K562 (cell line): ENCODE measurements around the gene MERTK. TPM values are rescaled to one million over a fixed set of nuclear protein-coding genes. Genes with fewer than 3 reads are reported as not detected.
A peak's percentile ranks its signal among the peaks of the same experiment; 100 is the strongest.

ENCODE experiments used
- BCOR ChIP-seq: fragments of 450-650 bp; IDR thresholded peaks from 2 replicates; pipeline ENCODE4 v1.6.1; 2016
- CHAMP1 ChIP-seq: fragments of 450-650 bp; IDR thresholded peaks from 2 replicates; pipeline ENCODE4 v1.6.1; 2016; ENCODE audit warnings: mild to moderate bottlenecking
- CHD4 ChIP-seq: fragments of 200-600 bp; sonication (generic); IDR thresholded peaks from 3 replicates; pipeline ENCODE4 v1.6.1; 2012; ENCODE audit warnings: low read depth, mild to moderate bottlenecking, mixed read lengths, low read length, inconsistent platforms; ENCODE audit not compliant: insufficient read depth, insufficient replicate concordance, poor library complexity, severe bottlenecking
- CTCF ChIP-seq, 3 experiments: IDR thresholded peaks in 2 of 3; conservative IDR thresholded peaks in 1 of 3; 2 replicates each; pipeline ENCODE4 v1.5.1; 2011 to 2012; ENCODE audit warnings: low read length in 3 of 3, mild to moderate bottlenecking in 3 of 3, control low read depth in 2 of 3, improper control_type of control experiment in 1 of 3, inconsistent platforms in 1 of 3, low read depth in 1 of 3, mixed read lengths in 1 of 3, moderate library complexity in 1 of 3; ENCODE audit not compliant: insufficient read depth in 2 of 3
- ELF2 ChIP-seq: fragments of 250-450 bp; sonication (Bioruptor Pico); IDR thresholded peaks from 2 replicates; pipeline ENCODE4 v1.5.0; 2021; ENCODE audit warnings: mild to moderate bottlenecking
- FOXJ3 ChIP-seq: sonication (generic); formaldehyde crosslinking; IDR thresholded peaks from 2 replicates; pipeline ENCODE4 v1.4.0; 2020; ENCODE audit warnings: mild to moderate bottlenecking, missing genetic modification reagents
- MAFF ChIP-seq: IDR thresholded peaks from 2 replicates; pipeline ENCODE4 v1.6.1; 2012; ENCODE audit warnings: low read length, improper control_type of control experiment
- NBN ChIP-seq: fragments of 450-650 bp; IDR thresholded peaks from 2 replicates; pipeline ENCODE4 v1.6.1; 2016; ENCODE audit warnings: low read depth, mild to moderate bottlenecking
- RAD21 ChIP-seq, 2 experiments: fragments of 250-450 bp in 1 of 2; fragments of 450-650 bp in 1 of 2; sonication (Bioruptor Pico) in 1 of 2; formaldehyde crosslinking in 1 of 2; IDR thresholded peaks in 1 of 2; conservative IDR thresholded peaks in 1 of 2; 2 replicates each; pipeline versions ENCODE4 v1.4.0 to v1.8.0; 2020 to 2022; ENCODE audit warnings: mild to moderate bottlenecking in 2 of 2, moderate library complexity in 1 of 2
- SOX6 ChIP-seq: fragments of 450-650 bp; IDR thresholded peaks from 2 replicates; pipeline ENCODE4 v1.6.1; 2014; ENCODE audit warnings: mild to moderate bottlenecking
- UBTF ChIP-seq, 2 experiments: IDR thresholded peaks; 2 replicates each; pipeline ENCODE4 v1.6.1; 2012; ENCODE audit warnings: improper control_type of control experiment in 2 of 2, low read depth in 2 of 2, low read length in 2 of 2, borderline replicate concordance in 1 of 2
- polyA plus RNA-seq, 8 experiments: library from polyadenylated mRNA; depleted of rRNA in 4 of 8; stranded (reverse) in 5 of 8; unstranded in 3 of 8; fragments of >200 nt; fragmentation: Nextera tagmentation in 2 of 8; fragmentation: Illumina TruSeq in 1 of 8; extraction: Ambion mirVana in 2 of 8; extraction: Trizol in 1 of 8; gene quantifications; 2 replicates each; pipeline versions ENCODE4 v1.2.1 to v1.2.3, GENCODE V29; 2011 to 2014; ENCODE audit warnings: inconsistent platforms in 1 of 8, missing spikeins in 1 of 8
- total RNA-seq, 7 experiments: library from RNA; depleted of rRNA in 6 of 7; stranded (reverse); fragments of >200 nt in 6 of 7; fragmentation: Illumina TruSeq in 2 of 7; extraction: Trizol in 2 of 7; gene quantifications; 2 replicates each; pipeline versions ENCODE4 v1.2.1 to v1.2.3, GENCODE V29; 2011 to 2021; ENCODE audit warnings: low replicate concordance in 1 of 7
- TF ChIP-seq, protein P1 (sequence below): fragments of 250-450 bp; sonication (Bioruptor Pico); IDR thresholded peaks from 2 replicates; pipeline ENCODE4 v1.4.0; 2020; ENCODE audit warnings: mild to moderate bottlenecking, moderate library complexity, borderline replicate concordance
- TF ChIP-seq, protein P2 (sequence below): IDR thresholded peaks from 2 replicates; pipeline ENCODE4 v1.6.1; 2016; ENCODE audit warnings: missing genetic modification characterization, missing compliant biosample characterization

MERTK gene
- total and polyA plus RNA-seq, 9 of the 15 experiments (the other 6 are each of a cell fraction or from before 2014, with no cell fraction given) = 0.23 to 1.6 (median 0.74) TPM

DNA sequence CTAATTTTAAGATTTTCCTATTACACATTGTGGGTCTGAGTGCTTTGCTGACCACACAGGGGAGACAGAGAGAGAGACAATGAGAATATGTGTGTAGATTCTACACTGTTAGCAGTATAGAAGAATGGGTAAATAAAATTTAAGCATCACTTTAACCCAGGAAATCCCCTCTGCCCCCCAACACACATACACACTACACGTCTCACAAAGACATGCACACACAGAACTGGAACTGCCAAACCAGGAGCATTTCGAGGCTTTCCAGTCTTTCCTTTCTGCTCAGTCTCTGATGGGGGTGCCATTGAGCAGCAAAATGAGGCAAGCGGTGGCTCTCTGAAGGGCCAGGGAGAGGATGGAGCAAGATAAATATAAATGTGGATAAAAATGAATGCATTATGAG is 2.5 kb downstream of the MERTK start (continued):
- 0 out of 2 replicates have a peak, but pooled peaks have one; percentile 39 for TF ChIP-seq NBN
- TF ChIP-seq RAD21 (CRISPR knock-in tag; conservative IDR thresholded peaks at IDR 0.05 in 1 of 2, IDR thresholded peaks at IDR 0.05 in 1 of 2) = peak; percentile 60 to 78
- no peak for TF ChIP-seq MAFF
- TF ChIP-seq, protein P1, sequence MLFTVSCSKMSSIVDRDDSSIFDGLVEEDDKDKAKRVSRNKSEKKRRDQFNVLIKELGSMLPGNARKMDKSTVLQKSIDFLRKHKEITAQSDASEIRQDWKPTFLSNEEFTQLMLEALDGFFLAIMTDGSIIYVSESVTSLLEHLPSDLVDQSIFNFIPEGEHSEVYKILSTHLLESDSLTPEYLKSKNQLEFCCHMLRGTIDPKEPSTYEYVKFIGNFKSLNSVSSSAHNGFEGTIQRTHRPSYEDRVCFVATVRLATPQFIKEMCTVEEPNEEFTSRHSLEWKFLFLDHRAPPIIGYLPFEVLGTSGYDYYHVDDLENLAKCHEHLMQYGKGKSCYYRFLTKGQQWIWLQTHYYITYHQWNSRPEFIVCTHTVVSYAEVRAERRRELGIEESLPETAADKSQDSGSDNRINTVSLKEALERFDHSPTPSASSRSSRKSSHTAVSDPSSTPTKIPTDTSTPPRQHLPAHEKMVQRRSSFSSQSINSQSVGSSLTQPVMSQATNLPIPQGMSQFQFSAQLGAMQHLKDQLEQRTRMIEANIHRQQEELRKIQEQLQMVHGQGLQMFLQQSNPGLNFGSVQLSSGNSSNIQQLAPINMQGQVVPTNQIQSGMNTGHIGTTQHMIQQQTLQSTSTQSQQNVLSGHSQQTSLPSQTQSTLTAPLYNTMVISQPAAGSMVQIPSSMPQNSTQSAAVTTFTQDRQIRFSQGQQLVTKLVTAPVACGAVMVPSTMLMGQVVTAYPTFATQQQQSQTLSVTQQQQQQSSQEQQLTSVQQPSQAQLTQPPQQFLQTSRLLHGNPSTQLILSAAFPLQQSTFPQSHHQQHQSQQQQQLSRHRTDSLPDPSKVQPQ = no peak
- TF ChIP-seq SOX6 = no peak
- TF ChIP-seq ELF2 (CRISPR knock-in tag) = no peak
- no peak for TF ChIP-seq UBTF (IDR thresholded peaks at IDR 0.05; ENCODE audit: borderline replicate concordance in 1 of 2, low read depth in 2 of 2, low read length in 2 of 2)
- TF ChIP-seq BCOR = 0 out of 2 replicates have a peak, but pooled peaks have one; percentile 8
- TF ChIP-seq, protein P2, sequence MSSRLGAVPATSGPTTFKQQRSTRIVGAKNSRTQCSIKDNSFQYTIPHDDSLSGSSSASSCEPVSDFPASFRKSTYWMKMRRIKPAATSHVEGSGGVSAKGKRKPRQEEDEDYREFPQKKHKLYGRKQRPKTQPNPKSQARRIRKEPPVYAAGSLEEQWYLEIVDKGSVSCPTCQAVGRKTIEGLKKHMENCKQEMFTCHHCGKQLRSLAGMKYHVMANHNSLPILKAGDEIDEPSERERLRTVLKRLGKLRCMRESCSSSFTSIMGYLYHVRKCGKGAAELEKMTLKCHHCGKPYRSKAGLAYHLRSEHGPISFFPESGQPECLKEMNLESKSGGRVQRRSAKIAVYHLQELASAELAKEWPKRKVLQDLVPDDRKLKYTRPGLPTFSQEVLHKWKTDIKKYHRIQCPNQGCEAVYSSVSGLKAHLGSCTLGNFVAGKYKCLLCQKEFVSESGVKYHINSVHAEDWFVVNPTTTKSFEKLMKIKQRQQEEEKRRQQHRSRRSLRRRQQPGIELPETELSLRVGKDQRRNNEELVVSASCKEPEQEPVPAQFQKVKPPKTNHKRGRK = no peak
- TF ChIP-seq CHD4 = no peak
- no peak for TF ChIP-seq FOXJ3
- no peak for TF ChIP-seq CHAMP1
- TF ChIP-seq CTCF (IDR thresholded peaks at IDR 0.05 in 2 of 3, conservative IDR thresholded peaks at IDR 0.05 in 1 of 3; ENCODE audit: insufficient read depth in 2 of 3, low read depth in 1 of 3, low read length in 3 of 3) = peak; percentile 61 to 67 (median 66)
